ENCODE measurements around the gene LMO3. TPM values are rescaled to one million over a fixed set of nuclear protein-coding genes. Genes with fewer than 3 reads are reported as not detected.

LMO3 gene
- total and polyA plus RNA-seq, 2 of the 8 experiments (the other 6 are each of a cell fraction or from before 2014, with no cell fraction given), result 4.7 to 16.7 TPM

- Histone ChIP-seq H2BK15ac (ENCODE audit: low read length) (no peak overlapping the region), H3K4ac (replicated peaks; ENCODE audit: insufficient read length, low read depth, low read length) (no peak overlapping the region), H3K56ac (replicated peaks; ENCODE audit: insufficient read length, low read depth, low read length) (no peak overlapping the region), H4K20me1 (replicated peaks in 1 of 2; ENCODE audit: control insufficient read depth in 1 of 2, insufficient read depth in 2 of 2, low read length in 2 of 2) (no peaks in the 10 kb centered on the region), H4K8ac (ENCODE audit: extremely low read depth, insufficient read depth, low read length) (no peak overlapping the region), H3K23ac (ENCODE audit: insufficient read length) (no peak overlapping the region), H3K36me3 (ENCODE audit: control insufficient read depth in 2 of 4, insufficient read depth in 4 of 4, low read length in 3 of 4) (no peaks in the 10 kb centered on the region), H2BK5ac (ENCODE audit: low read depth, low read length) (no peak overlapping the region), H3K79me1 (ENCODE audit: low read depth, low read length) (no peaks in the 10 kb centered on the region), H3K4me1 (replicated peaks in 1 of 4; ENCODE audit: control insufficient read depth in 3 of 4, insufficient read depth in 4 of 4, low read length in 3 of 4) (no peaks in the 10 kb centered on the region; a peak in 1 of 7 replicates), H2BK20ac (ENCODE audit: low read length) (no peak overlapping the region), H3K9ac (replicated peaks in 1 of 4; ENCODE audit: extremely low read depth in 1 of 4, low read depth in 3 of 4, low read length in 3 of 4) (no peak overlapping the region), H3K27me3 (replicated peaks in 1 of 4; ENCODE audit: control insufficient read depth in 3 of 4, extremely low read depth in 1 of 4, insufficient read depth in 3 of 4, low read length in 3 of 4) (no peaks in the 10 kb centered on the region), H3K14ac (ENCODE audit: insufficient read length) (no peak overlapping the region), H3K79me2 (ENCODE audit: control insufficient read depth in 1 of 2, insufficient read depth in 2 of 2, low read length in 2 of 2) (no peaks in the 10 kb centered on the region), H3K18ac (ENCODE audit: extremely low read depth, low read length) (no peak overlapping the region), H3K27ac (ENCODE audit: low read depth, low read length) (no peak overlapping the region), H4K5ac (ENCODE audit: insufficient read length, low read depth, low read length) (no peak overlapping the region), H2AK5ac (ENCODE audit: low read depth, low read length) (no peak overlapping the region), H2BK12ac (ENCODE audit: low read depth, low read length) (no peak overlapping the region), H3K23me2 (ENCODE audit: low read depth, low read length) (no peaks in the 10 kb centered on the region), H2BK120ac (replicated peaks; ENCODE audit: low read depth, low read length) (no peak overlapping the region), H3K9me3 (ENCODE audit: insufficient read depth in 2 of 2, low read depth in 1 of 2, low read length in 1 of 2) (no peaks in the 10 kb centered on the region), H4K91ac (replicated peaks; ENCODE audit: insufficient read length, low read length) (no peak overlapping the region), H3K4me3 (ENCODE audit: extremely low read depth in 1 of 4, insufficient read depth in 2 of 4, low read depth in 3 of 4, low read length in 4 of 4) (no peak overlapping the region), H2AFZ (ENCODE audit: low read length) (no peak overlapping the region), H3K4me2 (ENCODE audit: insufficient read depth in 1 of 2, low read depth in 2 of 2, low read length in 2 of 2) (no peak overlapping the region)
- CTCF ChIA-PET (ENCODE audit: partially characterized antibody), result no interaction called here
- DNase-seq (ENCODE audit: low read depth in 1 of 2, low spot score in 2 of 2), result no peak
- no peak for FAIRE-seq
- 92% methylated on average over 5 of the region's 5 CpGs; no CpG with 5 or more reads in 1 of the 2 experiments for WGBS, 2 experiments (ENCODE audit: extremely low coverage in 1 of 2, insufficient coverage in 1 of 2, insufficient read length in 1 of 2, insufficient replicate concordance in 2 of 2, low coverage in 1 of 2, low lambda C conversion rate in 2 of 2, missing lambda C conversion rate in 1 of 2)
- no peak for TF ChIP-seq CHD2 (IDR thresholded peaks at IDR 0.05; ENCODE audit: low read length)
- no peak for TF ChIP-seq EP300 (IDR thresholded peaks at IDR 0.05; ENCODE audit: borderline replicate concordance in 1 of 2, low read depth in 2 of 2, low read length in 2 of 2)
- TF ChIP-seq CREB1 (IDR thresholded peaks at IDR 0.05), result no peak
- TF ChIP-seq RAD21 (IDR thresholded peaks at IDR 0.05 in 1 of 2, conservative IDR thresholded peaks at IDR 0.05 in 1 of 2; ENCODE audit: low read depth in 2 of 2, low read length in 2 of 2), result no peak
- no peak for TF ChIP-seq SP2 (IDR thresholded peaks at IDR 0.05; ENCODE audit: low read length)
- POLR2A ChIA-PET (ENCODE audit: partially characterized antibody), result no interaction called here
Measured at GRCh38 chr12:16523284-16523950, 82.5 kb downstream of the LMO3 start.

Data from H1 (cell line).